HL-60/S4 treated with phorbol 12-myristate 13-acetate at 8.2 ng/mL for 4 days and 3 days (cell line): ENCODE data around the gene IL17RC.

Source experiments
- in situ Hi-C: fragments of 300-500 bp; cut with MboI; formaldehyde crosslinking; loops from 2 replicates; pipeline ENCODE4 v1.15.0; 2022; ENCODE audit warnings: low sequenced_read_pairs

Gene IL17RC

GRCh38 chr3:9942934-9943690 lies 26.2 kb downstream of the IL17RC start:
- in situ Hi-C loops, result no loop called here

GRCh38 chr3:9944271-9944670 lies 27.4 kb downstream of the IL17RC start:
- in situ Hi-C loops, result no loop called here

GRCh38 chr3:9945358-9945757 lies 28.5 kb downstream of the IL17RC start:
- in situ Hi-C loops, result no loop called here

DNA sequence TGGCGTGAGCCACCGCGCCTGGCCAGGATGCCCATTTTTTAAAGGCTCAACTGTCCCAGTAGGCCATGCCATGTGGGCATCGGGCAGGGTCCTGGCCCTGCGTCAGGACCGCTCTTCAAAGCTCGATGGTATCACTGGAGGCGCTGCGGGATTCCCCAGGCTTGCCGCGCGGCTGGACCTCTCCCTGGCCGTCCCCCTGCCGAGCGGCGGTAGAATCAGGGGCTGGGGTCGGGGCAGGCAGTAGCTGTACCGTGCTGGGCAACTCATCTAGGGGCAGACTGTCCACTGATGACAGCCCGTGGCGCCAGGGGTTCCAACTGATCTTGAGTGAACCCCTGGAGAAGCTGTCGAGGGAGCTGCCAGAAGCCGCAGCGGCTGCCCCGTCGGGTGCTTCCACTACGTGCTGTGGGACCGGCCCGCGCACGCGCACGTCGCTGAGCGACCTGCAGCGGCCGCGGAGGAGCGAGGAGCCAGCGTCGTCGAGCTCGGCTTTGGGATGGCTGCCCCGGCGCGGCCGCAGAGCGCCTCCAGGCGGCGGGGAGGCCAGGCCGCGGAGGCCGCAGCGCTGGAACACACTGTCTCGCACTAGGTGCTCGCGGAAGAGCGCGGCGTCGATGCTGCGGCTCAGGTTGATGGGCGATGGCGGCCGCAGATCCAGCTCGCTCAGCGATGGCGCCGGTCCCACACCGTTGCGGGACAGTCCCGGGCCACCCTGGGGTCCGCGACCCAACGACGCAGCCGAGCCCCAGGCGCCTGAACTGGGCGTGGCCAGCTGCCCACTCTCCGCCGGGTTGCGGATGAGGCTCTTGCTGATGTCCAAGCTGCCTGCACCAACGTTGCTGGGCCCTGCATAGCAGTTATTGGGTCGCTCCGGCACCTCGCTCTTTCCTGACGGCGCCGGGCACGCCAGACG lies 29.5 kb downstream of the IL17RC start:
- in situ Hi-C loops, result no loop called here

DNA sequence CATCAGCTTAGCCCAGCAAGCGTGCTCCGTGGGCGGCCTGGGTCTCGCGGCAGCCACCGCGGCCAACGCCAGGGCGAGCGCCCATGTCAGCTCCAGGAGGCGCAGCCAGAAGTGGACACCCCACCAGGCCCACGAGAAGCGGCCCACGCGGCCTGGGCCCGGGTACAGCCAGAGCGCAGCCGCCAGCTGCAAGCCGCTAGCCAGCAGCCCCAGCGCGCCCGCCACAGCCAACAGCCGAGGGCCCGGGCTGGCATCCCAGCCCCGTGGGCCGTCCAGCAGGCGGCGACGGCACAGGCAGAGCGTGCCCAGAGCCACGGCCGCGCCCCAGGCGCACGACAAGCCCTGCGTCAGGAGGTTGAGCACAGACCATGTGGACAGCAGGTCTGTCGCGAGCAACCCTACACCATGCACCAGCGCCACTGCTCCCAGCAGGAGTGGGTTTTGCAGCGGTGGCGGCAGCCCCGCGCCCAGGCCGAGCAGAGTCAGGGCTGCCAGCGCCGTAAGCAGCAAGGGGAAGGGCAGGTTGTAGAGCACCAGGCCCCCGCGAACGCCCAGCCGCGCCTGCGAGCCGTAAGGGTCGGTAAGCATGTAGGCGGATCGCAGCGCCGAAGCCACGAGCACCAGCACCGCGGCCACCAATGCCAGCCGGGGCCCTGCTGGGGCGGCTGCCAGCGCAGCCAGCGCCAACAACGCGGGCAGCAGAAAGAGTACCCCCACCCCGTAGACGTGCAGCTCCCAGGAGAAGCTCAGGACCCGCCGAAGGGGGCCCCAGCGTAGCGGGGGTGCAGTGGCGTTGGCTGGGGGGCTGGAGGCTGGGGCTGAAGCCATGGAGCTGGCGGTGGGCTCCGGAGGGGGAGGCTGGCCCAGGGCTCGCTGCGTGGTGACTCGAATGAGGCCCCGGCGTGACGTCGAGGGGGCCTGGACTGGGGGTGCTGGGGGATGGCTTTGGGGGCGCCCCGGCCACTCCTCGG lies 30.4 kb downstream of the IL17RC start:
- in situ Hi-C loops, result no loop called here

GRCh38 chr3:9948586-9948985 lies 31.7 kb downstream of the IL17RC start:
- in situ Hi-C loops, result no loop called here

DNA sequence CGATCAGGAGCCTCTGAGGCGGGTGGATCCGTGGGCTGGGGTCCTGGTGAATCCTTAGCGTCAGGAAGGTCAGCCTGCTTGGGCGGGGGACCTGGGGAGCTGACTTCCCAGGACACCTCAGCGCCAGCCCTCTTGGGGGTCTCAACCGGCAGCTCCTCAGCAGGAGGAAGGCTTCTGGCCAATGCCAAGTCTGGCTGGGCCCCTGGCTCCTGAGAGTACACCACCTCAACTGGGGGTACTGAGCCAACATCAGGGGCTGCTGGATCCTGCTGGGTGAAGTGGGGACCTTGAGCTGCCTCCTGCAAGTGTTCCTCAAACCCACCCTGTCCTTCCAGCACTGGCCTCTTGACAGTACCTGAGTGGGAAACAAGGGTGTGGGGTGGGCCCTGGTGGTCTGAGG lies 32.2 kb downstream of the IL17RC start:
- in situ Hi-C loops, result no loop called here

DNA sequence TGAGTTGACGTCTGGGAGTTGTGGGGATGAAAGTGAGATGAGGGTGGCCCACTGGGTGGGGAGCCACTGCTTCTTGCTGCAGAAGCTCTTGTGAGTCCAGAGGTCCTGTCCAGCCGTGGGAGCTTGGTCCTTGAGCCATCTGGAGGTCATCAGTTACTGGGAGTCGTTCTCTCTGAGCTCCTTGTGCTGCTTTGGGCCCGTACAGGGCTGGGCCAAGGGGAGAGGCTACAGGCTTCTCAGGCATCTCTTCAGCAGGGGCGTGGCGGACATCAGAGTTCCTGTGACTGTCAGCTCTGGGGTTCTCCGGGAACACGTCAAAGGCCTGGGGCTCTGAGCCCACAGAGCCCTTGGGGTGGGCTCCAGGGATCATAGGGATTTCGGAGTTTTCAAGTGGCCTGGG lies 32.7 kb downstream of the IL17RC start:
- in situ Hi-C loops, result no loop called here

GRCh38 chr3:9951126-9951525 lies 34.2 kb downstream of the IL17RC start:
- in situ Hi-C loops, result no loop called here

DNA sequence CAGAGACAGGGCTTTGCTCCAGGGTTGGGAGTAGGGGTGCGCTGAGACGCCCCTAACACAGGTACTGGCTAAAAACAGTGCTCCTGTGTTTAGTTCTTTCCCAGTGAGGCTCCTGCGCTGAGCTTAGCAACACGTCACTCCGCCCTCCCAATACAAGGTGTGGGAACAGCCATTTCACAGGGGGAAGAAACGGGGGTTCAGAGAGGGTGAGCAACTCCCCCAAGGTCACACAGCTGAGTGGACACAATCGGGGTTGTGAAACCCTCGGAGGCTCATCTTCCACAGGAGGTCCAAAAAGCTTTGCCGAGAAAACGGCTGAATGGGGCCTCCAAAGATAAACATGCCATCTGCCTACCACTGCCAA lies 34.7 kb downstream of the IL17RC start:
- in situ Hi-C loops, result no loop called here

DNA sequence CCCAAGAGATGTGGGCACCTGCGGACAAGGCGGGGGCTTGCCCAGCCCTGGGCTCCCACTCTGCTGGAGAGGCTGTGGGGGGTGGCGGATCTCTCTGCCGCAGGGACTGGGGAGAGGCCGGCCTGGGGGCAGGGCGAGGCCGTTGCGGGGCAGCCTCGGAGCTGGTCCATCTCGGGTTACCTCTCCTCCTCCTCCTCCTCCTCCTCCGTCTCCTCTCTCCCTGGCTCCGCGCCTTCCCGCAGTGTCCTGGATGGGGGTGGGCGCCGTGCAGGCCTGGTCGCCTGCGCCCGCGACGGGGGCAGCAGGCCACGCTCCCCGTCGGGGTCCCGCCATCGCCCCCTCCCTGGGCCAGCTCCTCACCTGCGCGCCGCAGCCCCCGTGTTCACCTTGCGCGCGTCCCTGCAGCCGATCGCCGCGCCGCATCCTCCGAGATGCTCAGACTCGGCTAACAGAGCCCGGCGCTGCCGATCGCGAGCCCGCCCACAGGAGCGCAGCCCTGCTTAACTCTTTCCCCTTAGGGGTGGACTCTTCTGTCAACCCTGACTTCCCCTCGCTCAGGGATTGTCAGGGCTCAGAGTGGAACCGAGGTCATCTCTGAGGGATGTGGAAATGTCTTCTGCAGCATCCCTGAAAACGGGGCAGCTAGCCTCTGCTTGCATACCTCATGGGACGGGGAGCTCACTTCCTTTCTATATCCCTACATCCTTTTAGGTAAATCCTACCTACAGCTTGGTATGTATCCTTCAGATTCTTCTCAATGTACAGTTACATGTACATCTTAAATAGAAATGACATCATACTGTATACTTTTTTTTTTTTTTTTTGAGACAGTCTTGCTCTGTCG lies 35.3 kb downstream of the IL17RC start, which contains the start of gene PRRT3:
TSS of gene PRRT3 (minus strand) at position 447 of the 844 bp plus-strand sequence. CDS start 2,293 bp downstream, outside the sequence.
- in situ Hi-C loops, result no loop called here

- in situ Hi-C loops, result no loop called here
Measured at GRCh38 chr3:9955067-9955502, 38.2 kb downstream of the IL17RC start.

DNA sequence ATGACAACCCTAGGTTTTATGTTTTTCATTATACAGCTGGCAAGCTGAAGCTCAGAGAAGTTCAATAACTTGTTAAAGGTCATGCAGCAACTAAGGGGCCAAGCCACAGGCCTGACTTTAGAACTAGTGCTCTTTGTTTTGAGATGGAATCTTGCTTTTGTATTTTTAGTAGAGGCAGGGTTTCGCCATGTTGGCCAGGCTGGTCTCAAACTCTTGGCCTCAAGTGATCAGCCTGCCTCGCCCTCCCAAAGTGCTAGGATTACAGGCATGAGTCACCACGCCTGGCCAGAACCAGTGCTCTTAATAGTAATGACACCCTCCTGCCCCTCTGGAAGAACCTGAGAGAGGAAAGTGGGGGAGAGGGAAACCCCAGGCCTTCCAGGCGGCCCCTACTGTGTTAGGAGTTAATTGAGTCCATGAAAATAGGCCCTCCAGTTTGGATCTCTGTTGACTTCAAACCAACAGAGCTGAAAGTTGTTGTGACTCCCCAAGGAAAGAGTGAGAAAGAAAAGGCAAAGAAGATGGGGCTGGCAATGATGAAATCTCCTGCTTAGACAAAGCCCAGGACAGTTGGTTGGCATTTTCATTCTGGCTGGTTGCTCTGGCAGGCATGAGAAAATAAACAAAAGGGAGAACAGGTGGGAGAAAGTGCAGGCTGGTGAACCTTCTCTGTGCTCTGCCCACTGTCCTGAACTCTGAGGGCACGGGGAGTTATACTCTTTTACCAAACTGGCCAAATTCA lies 38.9 kb downstream of the IL17RC start:
- in situ Hi-C loops, result no loop called here

DNA sequence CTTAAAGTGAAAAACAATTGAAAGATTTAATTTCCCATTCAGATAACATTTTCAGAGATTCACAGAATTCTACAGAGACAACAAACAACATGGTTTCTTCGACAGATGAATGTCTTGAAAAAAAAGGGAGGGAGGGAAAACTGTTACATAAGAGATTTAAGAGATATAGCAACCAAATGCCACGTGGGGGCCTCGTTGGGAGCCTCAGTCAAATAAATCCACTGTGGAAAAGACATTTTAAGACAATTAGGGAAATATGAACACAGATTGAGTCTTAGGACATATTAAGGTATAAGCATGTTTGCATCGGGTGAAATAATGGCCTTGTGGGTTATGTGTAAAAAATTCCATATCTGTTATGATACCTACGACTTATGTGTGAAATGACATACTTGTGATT lies 40.3 kb downstream of the IL17RC start:
- in situ Hi-C loops, result no loop called here

DNA sequence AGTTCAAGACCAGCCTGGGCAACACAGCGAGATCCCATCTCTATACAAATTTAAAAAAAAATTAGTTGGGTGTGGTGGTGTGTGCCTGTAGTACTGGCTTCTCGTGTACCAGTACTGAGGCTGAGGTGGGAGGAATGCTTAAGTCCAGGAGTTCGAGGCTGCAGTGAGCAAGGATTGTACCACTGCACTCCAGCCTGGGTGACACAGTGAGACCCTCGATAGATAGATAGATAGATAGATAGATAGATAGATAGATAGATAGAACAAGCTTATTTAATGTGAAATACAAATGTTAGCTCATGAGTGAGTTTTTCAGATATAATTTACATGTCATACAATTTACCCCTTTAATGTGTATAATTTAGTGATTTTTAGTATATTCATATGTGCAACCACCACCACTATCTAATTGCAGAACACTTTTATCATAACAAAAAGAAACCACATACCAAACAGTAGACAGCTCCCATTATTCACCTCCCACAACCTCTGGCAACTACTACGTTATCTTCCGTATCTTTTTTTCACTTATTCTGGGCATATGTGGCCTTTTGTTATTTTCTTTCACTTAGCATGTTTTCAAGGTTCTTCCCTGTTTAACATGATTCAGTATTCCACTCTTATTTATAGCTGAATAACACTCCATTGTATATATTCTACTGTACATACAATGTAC lies 48.4 kb downstream of the IL17RC start:
- in situ Hi-C loops, result no loop called here

DNA sequence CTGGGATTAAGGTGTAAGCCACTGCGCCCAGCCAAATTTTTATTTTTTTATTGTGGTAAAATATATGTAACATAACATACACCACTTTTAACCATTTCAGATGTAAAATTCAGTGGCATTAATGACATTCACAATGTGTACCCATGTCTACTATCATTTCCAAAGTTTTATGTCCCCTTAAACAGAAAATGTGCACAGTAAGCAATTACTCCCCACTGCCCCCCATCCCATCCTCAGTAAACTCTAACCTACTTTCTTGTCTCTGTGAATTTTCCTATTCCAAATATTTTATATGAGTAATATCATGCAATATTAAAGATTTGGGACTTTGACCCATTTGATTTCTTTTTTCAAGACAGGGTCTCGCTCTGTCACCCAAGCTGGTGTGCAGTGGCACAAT lies 49.9 kb downstream of the IL17RC start:
- in situ Hi-C loops, result no loop called here

DNA sequence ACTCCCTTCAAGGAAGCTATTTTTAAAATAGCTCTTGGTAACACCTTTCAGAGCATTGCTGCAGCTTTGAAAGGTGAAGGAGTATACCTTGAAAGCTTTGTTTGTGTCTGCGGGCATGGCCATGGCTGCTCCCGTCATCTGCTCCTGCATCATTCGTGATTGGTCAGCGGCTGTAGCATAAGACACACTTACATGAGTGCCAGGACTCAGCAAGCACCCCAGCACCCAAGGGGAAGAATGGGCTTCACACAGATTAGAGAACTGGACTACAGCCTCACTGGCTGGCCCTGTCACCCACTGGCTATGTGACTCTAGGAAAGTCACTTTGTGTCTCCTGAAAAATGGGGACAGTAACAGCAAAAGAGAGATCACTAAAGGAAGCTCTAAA lies 52.7 kb downstream of the IL17RC start:
- in situ Hi-C loops, result no loop called here

- in situ Hi-C loops, result no loop called here
Measured at GRCh38 chr3:9970020-9970652, 53.2 kb downstream of the IL17RC start.
